Activated CD4-positive, alpha-beta memory T cell treated with anti-CD3 and anti-CD28 coated beads for 36 hours (primary cell): Measurements from ENCODE around the gene UNG. TPM values are rescaled to one million over a fixed set of nuclear protein-coding genes. Genes with fewer than 3 reads are reported as not detected.
"Not testable (repeated sequence)": the region's sequence is repeated elsewhere in the genome, so short reads cannot be mapped to it uniquely, and the experiment has no call there.

Experiments used
- CTCF ChIA-PET: fragments of 350-600 bp; sonication (Branson Sonifier 250); formaldehyde crosslinking; loops from one replicate; lab custom pipeline; 2021; ENCODE audit warnings: antibody characterized with exemption, inconsistent platforms; lab: Charles Lee
- POLR2A ChIA-PET: fragments of 350-600 bp; sonication (Branson Sonifier 250); formaldehyde crosslinking; loops from one replicate; lab custom pipeline; 2021; ENCODE audit warnings: antibody characterized with exemption; lab: Charles Lee
- DNase-seq: peaks from one replicate; pipeline ENCODE4 v3.0.0-alpha.2; 2020
- H3K27ac Mint-ChIP-seq: one replicate; pipeline ENCODE4 v1.8.0; 2021; ENCODE audit warnings: mixed read lengths
- H3K27me3 Mint-ChIP-seq: one replicate; pipeline ENCODE4 v1.8.0; 2021; ENCODE audit warnings: mixed read lengths
- H3K36me3 Mint-ChIP-seq: one replicate; pipeline ENCODE4 v1.8.0; 2021; ENCODE audit warnings: mixed read lengths
- H3K4me1 Mint-ChIP-seq: one replicate; pipeline ENCODE4 v1.8.0; 2021; ENCODE audit warnings: low read depth, mixed read lengths
- H3K4me3 Mint-ChIP-seq: one replicate; pipeline ENCODE4 v1.8.0; 2021; ENCODE audit warnings: mild to moderate bottlenecking, mixed read lengths
- H3K9me3 Mint-ChIP-seq: one replicate; pipeline ENCODE4 v1.8.0; 2021; ENCODE audit warnings: mixed read lengths
- intact Hi-C: fragments of 100-400 bp; cut with micrococcal nuclease; formaldehyde crosslinking; loops from one replicate; pipeline ENCODE4 v1.15.1; 2023
- total RNA-seq, 2 experiments: library from RNA; stranded (reverse); gene quantifications; one replicate each; pipeline ENCODE4 v1.2.3, GENCODE V29; 2021

Gene UNG
- total RNA-seq, 2 experiments from 2014 or later = 57.9 to 61.9 TPM

DNA sequence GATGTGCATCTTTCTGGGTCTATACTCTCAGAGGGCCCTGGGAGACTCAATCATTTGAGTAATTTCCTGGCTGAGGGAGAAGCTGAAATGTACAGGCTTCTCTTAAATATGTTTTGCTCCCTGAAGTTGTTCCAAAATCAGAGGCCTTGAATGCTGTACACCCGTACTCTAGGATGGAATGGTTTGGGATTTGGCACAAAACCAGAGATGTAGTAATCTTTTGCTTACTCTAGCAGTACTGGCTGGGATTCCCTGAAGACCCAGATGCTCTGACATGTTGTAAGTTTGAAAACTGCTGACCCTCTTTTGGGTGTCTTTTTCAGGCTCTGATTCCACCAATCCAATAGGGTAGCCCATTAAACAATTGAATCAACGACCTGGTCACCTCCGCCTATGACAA lies 29.4 kb downstream of the UNG start:
- no peak for DNase-seq
- intact Hi-C loops = no loop called here
- Mint-ChIP-seq H3K4me3 (no peak overlapping the region), H3K4me1 (no peaks in the 10 kb centered on the region), H3K36me3 (no peaks in the 10 kb centered on the region), H3K27ac (no peak overlapping the region), H3K27me3 (no peaks in the 10 kb centered on the region), H3K9me3 (no peaks in the 10 kb centered on the region)
- ChIA-PET CTCF (interaction anchor here (1.0 kb wide), 1 partner anchor 15 kb away, joined by 6 read pairs; no protein-coding TSS in a partner anchor), POLR2A (no interaction called here)

DNA sequence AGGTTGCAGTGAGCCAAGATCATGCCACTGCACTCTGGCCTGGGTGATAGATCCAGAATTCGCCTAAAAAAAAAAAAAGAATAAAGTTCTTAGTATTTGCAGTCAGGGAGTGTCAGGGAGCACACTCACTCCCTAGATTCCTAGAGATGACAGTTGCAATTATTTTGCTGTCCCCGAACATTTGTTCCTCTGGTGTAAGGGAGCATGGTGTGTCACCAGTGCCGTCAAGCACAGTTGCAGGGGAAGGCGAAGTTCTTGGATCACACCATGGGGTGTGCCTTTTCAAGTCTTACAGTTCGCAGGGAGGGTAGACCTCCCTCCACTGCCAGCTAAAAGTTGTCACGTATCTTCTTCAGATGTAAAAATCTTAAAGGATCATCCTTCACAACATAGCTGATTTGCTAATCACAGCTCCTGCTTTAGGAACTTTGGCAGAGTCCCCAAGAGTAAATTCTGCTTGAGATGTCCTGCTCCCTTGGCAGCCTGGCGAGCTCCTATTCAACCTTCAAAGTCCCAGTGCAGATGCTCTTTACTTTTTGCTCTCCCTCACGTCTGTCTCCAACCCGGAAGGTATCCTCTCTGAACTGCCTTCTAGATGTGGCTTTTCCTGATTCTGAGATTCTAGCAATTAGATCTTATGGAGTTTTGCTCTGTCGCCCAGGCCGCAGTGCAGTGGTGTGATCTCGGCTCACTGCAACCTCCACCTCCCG lies 30.3 kb downstream of the UNG start:
- intact Hi-C loops = no loop called here
- no peaks in the 10 kb centered on the region for H3K9me3 Mint-ChIP-seq
- ChIA-PET CTCF (no interaction called here), POLR2A (no interaction called here)
- H3K27me3 Mint-ChIP-seq = no peaks in the 10 kb centered on the region
- no peak overlapping the region for H3K27ac Mint-ChIP-seq
- no peak for DNase-seq
- H3K4me1 Mint-ChIP-seq = no peaks in the 10 kb centered on the region
- H3K36me3 Mint-ChIP-seq = no peaks in the 10 kb centered on the region
- no peak overlapping the region for H3K4me3 Mint-ChIP-seq

DNA sequence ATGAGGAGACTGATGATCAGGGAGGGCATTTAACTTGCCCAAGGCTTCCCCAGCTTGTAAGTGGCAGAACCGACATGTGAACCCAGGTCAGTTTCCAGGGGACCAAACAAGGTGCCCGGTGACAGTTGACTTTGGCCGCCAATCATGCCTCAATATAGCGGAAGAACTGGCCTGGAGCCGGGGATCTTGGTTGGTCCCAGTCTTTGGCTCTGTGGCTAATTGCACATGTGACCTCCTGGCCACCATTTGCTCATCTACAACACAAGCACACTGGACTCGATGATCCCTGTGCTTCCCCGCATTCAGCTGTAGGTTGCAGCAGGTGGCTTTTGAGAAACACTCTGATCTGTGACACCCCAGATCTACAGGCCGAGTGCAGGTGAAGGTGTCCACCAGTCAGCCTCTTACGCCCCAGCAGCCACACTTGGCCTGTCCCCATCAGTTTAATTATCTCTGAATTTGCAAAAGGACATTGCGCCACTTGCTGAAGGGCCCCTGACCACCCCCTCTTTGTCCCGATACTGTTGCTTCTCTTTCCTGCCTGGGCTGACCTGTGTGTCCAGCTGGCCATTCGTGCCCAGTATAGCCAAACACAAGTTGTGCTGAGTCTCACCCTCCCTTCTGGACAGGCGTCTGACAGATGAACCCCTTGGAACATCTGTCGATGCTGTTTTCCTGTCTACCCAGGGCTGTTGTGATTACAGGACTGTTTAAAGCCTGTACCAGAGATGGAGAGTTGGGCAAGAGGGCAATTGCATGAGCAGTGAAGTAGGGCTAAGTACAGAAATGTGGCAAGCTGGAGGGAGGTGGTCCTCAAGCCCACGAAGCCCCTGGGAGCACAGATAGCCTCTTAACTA lies 33.1 kb downstream of the UNG start:
- H3K27ac Mint-ChIP-seq = no peak overlapping the region

DNA sequence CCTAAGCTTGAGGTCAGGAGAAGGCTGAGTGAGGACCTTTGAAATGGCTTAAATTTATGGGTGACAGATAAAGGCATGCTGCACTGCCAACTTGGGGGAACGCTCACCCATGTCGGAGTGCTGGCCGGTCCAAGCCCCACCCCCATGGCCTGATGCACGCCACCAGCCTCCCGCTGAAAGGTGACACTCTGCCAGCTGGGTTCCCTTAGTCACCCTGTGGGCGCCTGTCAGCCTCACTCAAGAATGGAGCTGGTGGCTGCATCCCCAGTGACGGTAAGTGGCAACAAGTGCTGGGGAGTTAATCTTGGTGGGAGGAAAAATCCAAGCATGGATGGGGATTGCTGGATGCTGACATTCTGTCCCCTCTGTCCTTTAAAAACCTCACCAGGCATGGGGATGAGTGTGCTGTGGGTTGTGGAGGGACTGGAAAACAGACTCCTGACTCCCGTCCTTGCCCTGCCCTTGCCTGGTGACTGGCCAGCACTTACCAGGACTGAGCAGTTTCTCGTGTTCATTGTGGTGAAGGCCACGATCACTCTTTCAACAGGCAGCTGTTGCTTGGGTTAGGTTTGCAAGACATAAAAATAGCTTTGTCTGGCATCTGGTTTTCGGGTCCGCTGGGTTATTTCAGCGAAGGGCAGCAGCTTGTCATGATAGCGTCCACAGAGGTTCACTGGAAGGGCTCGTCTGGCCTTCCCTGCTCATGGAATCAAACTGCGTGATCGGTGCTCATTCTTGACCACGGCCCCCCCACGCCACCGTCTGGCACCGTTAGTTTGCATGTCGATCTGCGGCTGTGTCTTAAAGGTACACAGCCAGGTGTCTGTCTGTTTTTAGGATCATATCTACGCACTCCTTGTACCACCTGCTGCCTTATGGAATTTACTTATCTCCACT lies 34.0 kb downstream of the UNG start:
- no peaks in the 10 kb centered on the region for H3K4me1 Mint-ChIP-seq
- no peak overlapping the region for H3K4me3 Mint-ChIP-seq
- H3K27me3 Mint-ChIP-seq = no peaks in the 10 kb centered on the region
- no peak for DNase-seq
- ChIA-PET POLR2A (no interaction called here), CTCF (no interaction called here)
- H3K36me3 Mint-ChIP-seq = peaks cover 1% of the 10 kb centered on the region
- peaks cover 3% of the 10 kb centered on the region for H3K9me3 Mint-ChIP-seq
- H3K27ac Mint-ChIP-seq = no peak overlapping the region
- intact Hi-C loops = no loop called here

More for the DNA sequence above, 33.1 kb downstream of the UNG start:
- no peaks in the 10 kb centered on the region for H3K9me3 Mint-ChIP-seq
- no peak overlapping the region for H3K4me3 Mint-ChIP-seq
- intact Hi-C loops = no loop called here
- H3K36me3 Mint-ChIP-seq = peaks cover 1% of the 10 kb centered on the region
- H3K27me3 Mint-ChIP-seq = no peaks in the 10 kb centered on the region
- H3K4me1 Mint-ChIP-seq = no peaks in the 10 kb centered on the region
- CTCF ChIA-PET = no interaction called here
- no peak for DNase-seq
- POLR2A ChIA-PET = no interaction called here

DNA sequence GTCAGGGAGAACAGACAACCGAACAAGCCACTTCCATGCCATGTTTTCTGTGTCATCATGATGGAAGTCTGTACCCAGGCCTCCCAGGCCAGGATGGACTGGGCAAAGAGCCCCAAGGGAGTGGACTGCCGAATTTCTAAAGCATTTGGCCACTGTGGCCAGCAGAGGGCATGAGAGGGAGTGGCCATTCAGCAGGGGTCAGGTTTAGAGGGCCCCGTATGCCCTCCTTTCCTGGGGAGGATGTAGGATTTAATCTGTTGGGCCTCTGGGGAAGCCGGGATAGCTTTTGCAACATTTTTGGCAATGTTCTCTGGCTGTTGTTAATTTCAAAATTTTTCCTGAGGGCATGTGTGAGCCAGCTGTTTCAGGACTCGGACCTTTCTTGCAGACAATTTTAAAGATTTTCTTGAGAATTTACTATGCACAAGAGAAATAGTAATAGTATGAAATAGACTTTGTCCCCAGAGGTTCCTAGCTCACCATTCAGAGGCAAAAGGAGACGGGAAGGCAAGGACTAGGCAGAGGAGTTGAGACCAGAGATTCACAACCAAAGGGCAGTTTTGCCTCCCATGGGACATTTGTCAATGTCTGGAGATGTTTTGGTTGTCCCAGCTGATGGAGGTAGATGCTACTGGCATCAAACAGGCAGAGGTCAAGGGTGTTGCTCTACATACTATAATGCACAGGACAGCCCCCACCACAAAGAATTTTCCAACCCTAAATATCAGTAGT lies 37.0 kb downstream of the UNG start:
- intact Hi-C loops = no loop called here
- ChIA-PET POLR2A (no interaction called here), CTCF (interaction anchor here (0.9 to 1.2 kb wide), 2 partner anchors 18 to 22 kb away, joined by 3 read pairs; no protein-coding TSS in a partner anchor)
- H3K4me1 Mint-ChIP-seq = no peaks in the 10 kb centered on the region
- H3K9me3 Mint-ChIP-seq = peaks cover 6% of the 10 kb centered on the region
- H3K27me3 Mint-ChIP-seq = no peaks in the 10 kb centered on the region
- H3K27ac Mint-ChIP-seq = no peak overlapping the region
- peaks cover 1% of the 10 kb centered on the region for H3K36me3 Mint-ChIP-seq
- no peak for DNase-seq
- H3K4me3 Mint-ChIP-seq = no peak overlapping the region

DNA sequence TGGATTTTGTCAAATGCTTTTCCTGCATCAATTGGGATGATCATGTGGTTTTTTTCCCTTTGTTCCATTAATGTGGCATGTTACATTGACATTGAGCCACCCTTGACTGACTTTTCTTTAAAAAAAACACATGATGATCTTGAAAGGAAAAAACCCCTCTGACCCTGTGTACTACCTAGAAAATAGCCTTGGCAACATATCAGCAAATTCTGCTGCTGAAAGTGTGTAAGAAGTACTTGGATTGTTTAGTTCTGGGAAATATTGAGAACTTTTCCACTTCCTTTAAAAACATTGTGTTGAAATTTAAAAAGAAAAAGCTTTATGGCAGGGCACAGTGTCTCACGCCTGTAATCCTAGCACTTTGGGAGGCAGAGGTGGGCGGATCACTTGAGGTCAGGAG lies 39.7 kb downstream of the UNG start:
- Mint-ChIP-seq H3K4me1 (no peaks in the 10 kb centered on the region), H3K27ac (no peak overlapping the region), H3K36me3 (peaks cover 1% of the 10 kb centered on the region), H3K4me3 (no peak overlapping the region), H3K27me3 (no peaks in the 10 kb centered on the region), H3K9me3 (peaks cover 6% of the 10 kb centered on the region)
- no peak for DNase-seq
- POLR2A ChIA-PET = no interaction called here
- intact Hi-C loops = no loop called here
- CTCF ChIA-PET = interaction anchor here (1.1 kb wide), 1 partner anchor 25 kb away, joined by 4 read pairs; no protein-coding TSS in a partner anchor

DNA sequence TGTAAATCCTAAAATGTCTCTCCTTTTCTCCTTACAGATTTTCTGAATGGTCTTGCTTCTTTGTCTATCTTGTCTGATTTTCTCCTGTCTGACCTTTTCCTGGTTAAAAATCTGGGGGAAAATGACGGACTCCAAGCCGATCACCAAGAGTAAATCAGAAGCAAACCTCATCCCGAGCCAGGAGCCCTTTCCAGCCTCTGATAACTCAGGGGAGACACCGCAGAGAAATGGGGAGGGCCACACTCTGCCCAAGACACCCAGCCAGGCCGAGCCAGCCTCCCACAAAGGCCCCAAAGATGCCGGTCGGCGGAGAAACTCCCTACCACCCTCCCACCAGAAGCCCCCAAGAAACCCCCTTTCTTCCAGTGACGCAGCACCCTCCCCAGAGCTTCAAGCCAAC lies 42.0 kb downstream of the UNG start:
- Mint-ChIP-seq H3K27me3 (no peaks in the 10 kb centered on the region), H3K4me1 (peaks cover 4% of the 10 kb centered on the region), H3K4me3 (no peak overlapping the region), H3K36me3 (peaks cover 1% of the 10 kb centered on the region), H3K27ac (no peak overlapping the region), H3K9me3 (peaks cover 6% of the 10 kb centered on the region)
- intact Hi-C loops = no loop called here
- ChIA-PET CTCF (interaction anchor here (0.7 kb wide), 1 partner anchor 246 kb away, joined by 4 read pairs; no protein-coding TSS in a partner anchor), POLR2A (no interaction called here)
- DNase-seq = no peak

DNA sequence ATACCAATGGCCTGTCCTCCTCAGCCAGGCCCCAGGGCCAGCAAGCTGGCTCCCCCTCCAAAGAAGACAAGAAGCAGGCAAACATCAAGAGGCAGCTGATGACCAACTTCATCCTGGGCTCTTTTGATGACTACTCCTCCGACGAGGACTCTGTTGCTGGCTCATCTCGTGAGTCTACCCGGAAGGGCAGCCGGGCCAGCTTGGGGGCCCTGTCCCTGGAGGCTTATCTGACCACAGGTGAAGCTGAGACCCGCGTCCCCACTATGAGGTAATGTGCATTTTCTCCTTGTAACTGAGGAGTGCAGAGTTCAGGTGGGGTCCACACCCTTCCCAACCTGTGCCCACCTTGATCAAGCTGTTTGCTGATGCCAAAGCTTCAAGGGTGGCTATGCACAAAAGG lies 42.4 kb downstream of the UNG start:
- ChIA-PET POLR2A (no interaction called here), CTCF (interaction anchor here (0.7 kb wide), 1 partner anchor 246 kb away, joined by 4 read pairs; no protein-coding TSS in a partner anchor)
- no peak overlapping the region for H3K4me3 Mint-ChIP-seq
- peaks cover 4% of the 10 kb centered on the region for H3K4me1 Mint-ChIP-seq
- H3K27me3 Mint-ChIP-seq = no peaks in the 10 kb centered on the region
- no peak for DNase-seq
- intact Hi-C loops = no loop called here
- H3K36me3 Mint-ChIP-seq = peaks cover 1% of the 10 kb centered on the region
- H3K9me3 Mint-ChIP-seq = peaks cover 6% of the 10 kb centered on the region
- H3K27ac Mint-ChIP-seq = no peak overlapping the region

DNA sequence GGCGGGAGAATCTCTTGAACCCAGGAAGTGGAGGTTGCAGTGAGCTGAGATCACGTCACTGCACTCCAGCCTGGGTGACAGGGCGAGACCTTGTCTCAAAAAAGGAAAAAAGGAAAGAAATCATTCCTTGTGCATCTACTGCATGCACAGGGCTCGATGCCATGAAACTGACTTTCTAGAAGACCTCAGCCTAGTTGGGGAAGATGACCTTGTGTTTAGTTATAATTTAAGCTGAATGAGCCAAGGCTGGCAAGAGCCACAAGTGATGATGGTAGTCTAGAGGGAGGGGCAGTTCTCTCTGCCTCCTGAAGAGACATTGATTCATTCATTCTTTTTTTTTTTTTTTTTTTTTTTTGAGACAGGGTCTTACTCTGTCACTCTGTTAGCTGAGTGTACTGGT lies 43.2 kb downstream of the UNG start:
- no peak overlapping the region for H3K4me3 Mint-ChIP-seq
- POLR2A ChIA-PET = no interaction called here
- H3K27me3 Mint-ChIP-seq = no peaks in the 10 kb centered on the region
- H3K9me3 Mint-ChIP-seq = peaks cover 6% of the 10 kb centered on the region
- H3K27ac Mint-ChIP-seq = no peak overlapping the region
- intact Hi-C loops = no loop called here
- peaks cover 4% of the 10 kb centered on the region for H3K4me1 Mint-ChIP-seq
- DNase-seq = no peak
- CTCF ChIA-PET = no interaction called here
- peaks cover under 1% of the 10 kb centered on the region for H3K36me3 Mint-ChIP-seq

DNA sequence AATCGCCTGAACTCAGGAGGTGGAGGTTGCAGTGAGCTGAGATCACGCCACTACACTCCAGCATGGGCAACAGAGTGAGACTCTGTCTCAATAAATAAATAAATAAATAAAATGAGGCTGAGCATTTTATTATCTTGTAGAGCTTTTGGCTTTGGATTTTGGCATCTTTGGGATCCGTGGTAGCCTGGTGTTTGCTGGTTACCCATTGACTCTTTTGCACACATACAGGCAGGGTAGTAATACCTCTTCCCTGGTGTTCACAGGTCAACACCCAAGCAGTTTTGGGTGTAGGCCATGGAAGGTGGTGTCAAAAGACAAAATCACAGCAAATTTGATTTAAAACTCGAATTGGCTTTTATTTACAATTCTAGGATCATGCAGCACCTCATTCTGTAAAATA lies 46.8 kb downstream of the UNG start:
- CTCF ChIA-PET = interaction anchor here (1.5 kb wide), 1 partner anchor 32 kb away, joined by 3 read pairs; no protein-coding TSS in a partner anchor
- no peaks in the 10 kb centered on the region for H3K27me3 Mint-ChIP-seq
- H3K27ac Mint-ChIP-seq = no peak overlapping the region
- no peaks in the 10 kb centered on the region for H3K9me3 Mint-ChIP-seq
- intact Hi-C loops = no loop called here
- peaks cover 4% of the 10 kb centered on the region for H3K4me1 Mint-ChIP-seq
- DNase-seq = no peak
- POLR2A ChIA-PET = no interaction called here
- H3K36me3 Mint-ChIP-seq = no peaks in the 10 kb centered on the region
- H3K4me3 Mint-ChIP-seq = no peak overlapping the region

DNA sequence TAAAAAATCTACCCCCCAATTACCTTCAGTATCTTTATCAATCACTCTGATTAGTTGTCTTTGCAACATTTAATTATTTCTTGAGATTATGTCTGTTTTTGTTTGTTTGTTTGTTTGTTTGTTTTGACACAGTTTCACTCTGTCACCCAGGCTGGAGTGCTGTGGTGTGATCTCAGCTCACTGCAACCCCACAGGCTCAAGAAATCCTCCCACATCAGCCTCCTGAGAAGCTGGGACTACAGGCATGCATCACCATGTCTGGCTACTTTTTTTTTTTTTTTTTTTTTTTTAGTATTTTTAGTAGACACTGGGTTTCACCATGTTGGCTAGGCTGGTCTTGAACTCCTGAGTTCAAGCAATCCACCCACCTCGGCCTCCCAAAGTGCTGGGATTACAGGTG lies 49.7 kb downstream of the UNG start:
- CTCF ChIA-PET, H3K36me3 Mint-ChIP-seq, H3K27ac Mint-ChIP-seq, H3K27me3 Mint-ChIP-seq, intact Hi-C loops, POLR2A ChIA-PET, H3K4me3 Mint-ChIP-seq, DNase-seq, H3K9me3 Mint-ChIP-seq, H3K4me1 Mint-ChIP-seq: not testable (repeated sequence)
